ENCODE results near the gene ONECUT2.

ONECUT2 gene

GRCh38 chr18:57529151-57529550 is 94.0 kb downstream of the ONECUT2 start:
- no peak for DNase-seq (ENCODE audit: low spot score)

- no peak for DNase-seq (ENCODE audit: low spot score)
These were observed 98.1 kb downstream of the ONECUT2 start for GRCh38 chr18:57533006-57533867.

- no peak for DNase-seq (ENCODE audit: low spot score)
These were observed 98.8 kb downstream of the ONECUT2 start for GRCh38 chr18:57533868-57534510.

- no peak for DNase-seq (ENCODE audit: low spot score)
These were observed 99.3 kb downstream of the ONECUT2 start for GRCh38 chr18:57534511-57534909.

- DNase-seq (ENCODE audit: low spot score): no peak
These were observed 103.4 kb downstream of the ONECUT2 start for GRCh38 chr18:57538614-57539013.

GRCh38 chr18:57539702-57540101 is 104.5 kb downstream of the ONECUT2 start:
- DNase-seq (ENCODE audit: low spot score): no peak
